ENCODE results near the gene DNASE1L3. TPM values are rescaled to one million over a fixed set of nuclear protein-coding genes. Genes with fewer than 3 reads are reported as not detected.

Gene DNASE1L3
- total and polyA plus RNA-seq, 2 experiments from 2014 or later, result 0.97 to 0.99 TPM

DNA sequence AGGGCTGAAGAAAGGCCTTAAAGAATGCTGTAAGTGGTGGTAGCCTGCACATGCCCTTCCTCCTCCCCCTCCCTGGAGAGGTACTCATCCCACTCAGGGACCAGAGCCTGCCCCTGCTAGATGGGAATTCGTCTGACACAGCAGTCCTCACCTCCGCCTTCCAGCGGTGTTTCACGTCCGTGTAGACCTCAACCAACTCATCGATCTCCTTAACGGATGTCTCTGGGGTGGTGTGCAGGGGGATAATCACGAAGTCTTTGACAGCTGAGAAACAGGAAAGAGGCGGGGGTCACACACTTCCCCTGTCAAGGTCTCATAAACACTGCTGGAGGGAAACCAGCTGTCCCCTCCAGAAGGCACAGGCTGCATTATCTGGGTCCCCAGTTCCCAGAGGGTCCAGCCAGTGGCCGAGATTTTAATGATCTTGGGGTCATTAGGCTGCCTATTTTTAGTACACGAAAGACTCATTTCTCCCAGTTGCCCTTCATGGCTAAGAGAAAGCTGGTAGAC, 9.9 kb downstream of the DNASE1L3 start:
- no peaks in the 10 kb centered on the region for H3K9me2 ChIP-seq (replicated peaks; ENCODE audit: insufficient read depth)
- H3K4me1 ChIP-seq (ENCODE audit: insufficient read depth), result peaks cover 7% of the 10 kb centered on the region
- DNase-seq (ENCODE audit: low spot score), result no peak
- H3K79me2 ChIP-seq, result no peaks in the 10 kb centered on the region
- H3K9me3 ChIP-seq (ENCODE audit: low read depth), result no peaks in the 10 kb centered on the region
- H3K4me3 ChIP-seq, result no peak overlapping the region
- H3K27ac ChIP-seq, result peak overlapping the region; percentile 86
- H3K27me3 ChIP-seq, result no peaks in the 10 kb centered on the region
- no peak for TF ChIP-seq EZH2phosphoT487 (IDR thresholded peaks at IDR 0.05; ENCODE audit: low read depth, severe bottlenecking, unreplicated experiment)
- TF ChIP-seq, protein P1, sequence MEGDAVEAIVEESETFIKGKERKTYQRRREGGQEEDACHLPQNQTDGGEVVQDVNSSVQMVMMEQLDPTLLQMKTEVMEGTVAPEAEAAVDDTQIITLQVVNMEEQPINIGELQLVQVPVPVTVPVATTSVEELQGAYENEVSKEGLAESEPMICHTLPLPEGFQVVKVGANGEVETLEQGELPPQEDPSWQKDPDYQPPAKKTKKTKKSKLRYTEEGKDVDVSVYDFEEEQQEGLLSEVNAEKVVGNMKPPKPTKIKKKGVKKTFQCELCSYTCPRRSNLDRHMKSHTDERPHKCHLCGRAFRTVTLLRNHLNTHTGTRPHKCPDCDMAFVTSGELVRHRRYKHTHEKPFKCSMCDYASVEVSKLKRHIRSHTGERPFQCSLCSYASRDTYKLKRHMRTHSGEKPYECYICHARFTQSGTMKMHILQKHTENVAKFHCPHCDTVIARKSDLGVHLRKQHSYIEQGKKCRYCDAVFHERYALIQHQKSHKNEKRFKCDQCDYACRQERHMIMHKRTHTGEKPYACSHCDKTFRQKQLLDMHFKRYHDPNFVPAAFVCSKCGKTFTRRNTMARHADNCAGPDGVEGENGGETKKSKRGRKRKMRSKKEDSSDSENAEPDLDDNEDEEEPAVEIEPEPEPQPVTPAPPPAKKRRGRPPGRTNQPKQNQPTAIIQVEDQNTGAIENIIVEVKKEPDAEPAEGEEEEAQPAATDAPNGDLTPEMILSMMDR (IDR thresholded peaks at IDR 0.05; ENCODE audit: poor library complexity), result no peak
- TF ChIP-seq EZH2 (IDR thresholded peaks at IDR 0.05; ENCODE audit: borderline replicate concordance), result no peak
- no peaks in the 10 kb centered on the region for H3K36me3 ChIP-seq (replicated peaks; ENCODE audit: insufficient read depth, low read depth)
- WGBS (ENCODE audit: low lambda C conversion rate, missing lambda C conversion rate), result 48% methylated on average over 11 of the region's 11 CpGs
- peak overlapping the region; percentile 44 for H3K4me2 ChIP-seq
- H4K20me1 ChIP-seq (ENCODE audit: insufficient read depth, poor library complexity, severe bottlenecking), result no peaks in the 10 kb centered on the region
- H2AFZ ChIP-seq, result no peak overlapping the region

DNA sequence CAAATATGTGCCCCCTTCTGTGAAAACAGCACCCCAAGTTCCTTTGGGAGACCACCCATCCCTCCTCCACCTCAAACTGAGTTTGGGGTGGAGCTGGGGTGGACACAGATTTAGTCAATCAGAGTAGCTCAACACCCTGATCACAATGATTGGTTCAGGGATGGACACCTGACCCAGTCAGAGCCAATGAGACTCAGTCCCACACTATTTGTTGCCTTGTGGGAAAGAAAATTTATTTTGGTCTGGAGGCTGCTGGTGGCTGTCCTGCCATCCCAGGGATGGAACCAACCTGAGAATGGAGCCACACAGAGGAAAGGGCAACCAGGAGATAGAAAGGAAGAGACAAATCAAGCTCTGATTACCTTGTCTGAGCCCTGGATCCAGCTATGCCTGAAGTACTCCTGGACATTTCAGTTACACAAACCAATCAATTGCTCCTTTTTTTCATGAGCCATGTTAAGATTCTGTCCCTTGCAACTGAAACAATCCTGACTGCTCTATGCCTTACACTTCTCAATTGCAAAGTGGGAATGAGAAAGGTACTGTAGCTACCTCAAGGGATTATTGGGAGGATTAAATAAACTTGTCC, 10.6 kb downstream of the DNASE1L3 start:
- H4K20me1 ChIP-seq (ENCODE audit: insufficient read depth, poor library complexity, severe bottlenecking), result no peaks in the 10 kb centered on the region
- TF ChIP-seq, protein P1 (IDR thresholded peaks at IDR 0.05; ENCODE audit: poor library complexity), result no peak
- TF ChIP-seq EZH2 (IDR thresholded peaks at IDR 0.05; ENCODE audit: borderline replicate concordance) (no peak), EZH2phosphoT487 (IDR thresholded peaks at IDR 0.05; ENCODE audit: low read depth, severe bottlenecking, unreplicated experiment) (no peak)
- no peaks in the 10 kb centered on the region for H3K9me2 ChIP-seq (replicated peaks; ENCODE audit: insufficient read depth)
- H3K4me3 ChIP-seq, result no peak overlapping the region
- H3K4me2 ChIP-seq, result no peak overlapping the region
- H3K9me3 ChIP-seq (ENCODE audit: low read depth), result no peaks in the 10 kb centered on the region
- no peak overlapping the region for H2AFZ ChIP-seq
- peaks cover 7% of the 10 kb centered on the region for H3K4me1 ChIP-seq (ENCODE audit: insufficient read depth)
- peak overlapping the region; percentile 86 for H3K27ac ChIP-seq
- no peaks in the 10 kb centered on the region for H3K27me3 ChIP-seq
- no peak for DNase-seq (ENCODE audit: low spot score)
- no peaks in the 10 kb centered on the region for H3K36me3 ChIP-seq (replicated peaks; ENCODE audit: insufficient read depth, low read depth)
- H3K79me2 ChIP-seq, result no peaks in the 10 kb centered on the region

GRCh38 chr3:58198804-58199203, 12.0 kb downstream of the DNASE1L3 start:
- TF ChIP-seq, protein P1 (IDR thresholded peaks at IDR 0.05; ENCODE audit: poor library complexity), result no peak
- TF ChIP-seq EZH2 (IDR thresholded peaks at IDR 0.05; ENCODE audit: borderline replicate concordance), result no peak
- H3K27ac ChIP-seq, result no peak overlapping the region

More at GRCh38 chr3:58198804-58199203, 12.0 kb downstream of the DNASE1L3 start:
- H3K79me2 ChIP-seq, result no peaks in the 10 kb centered on the region
- no peak overlapping the region for H2AFZ ChIP-seq
- peaks cover 7% of the 10 kb centered on the region for H3K4me1 ChIP-seq (ENCODE audit: insufficient read depth)
- no peak overlapping the region for H3K4me2 ChIP-seq
- H3K27me3 ChIP-seq, result no peaks in the 10 kb centered on the region
- no peaks in the 10 kb centered on the region for H3K9me2 ChIP-seq (replicated peaks; ENCODE audit: insufficient read depth)
- H3K9me3 ChIP-seq (ENCODE audit: low read depth), result no peaks in the 10 kb centered on the region
- no peak overlapping the region for H3K4me3 ChIP-seq
- H3K36me3 ChIP-seq (replicated peaks; ENCODE audit: insufficient read depth, low read depth), result no peaks in the 10 kb centered on the region
- DNase-seq (ENCODE audit: low spot score), result no peak
- H4K20me1 ChIP-seq (ENCODE audit: insufficient read depth, poor library complexity, severe bottlenecking), result no peaks in the 10 kb centered on the region
